HG02623 (cell line): ENCODE measurements around the gene ACVR1B.

Experiments used
- ATAC-seq: cut with Tn5 transposase; IDR thresholded peaks from one replicate; pipeline ENCODE4 v1.9.1; 2021; ENCODE audit warnings: moderate library complexity; ENCODE audit not compliant: unreplicated experiment

ACVR1B gene

GRCh38 chr12:51917041-51917590 is 34.4 kb upstream of the ACVR1B start:
- ATAC-seq: no peak

GRCh38 chr12:51917746-51918453 is 33.6 kb upstream of the ACVR1B start:
- no peak for ATAC-seq

- ATAC-seq: no peak
Measured at GRCh38 chr12:51920046-51920445, 31.5 kb upstream of the ACVR1B start.

DNA sequence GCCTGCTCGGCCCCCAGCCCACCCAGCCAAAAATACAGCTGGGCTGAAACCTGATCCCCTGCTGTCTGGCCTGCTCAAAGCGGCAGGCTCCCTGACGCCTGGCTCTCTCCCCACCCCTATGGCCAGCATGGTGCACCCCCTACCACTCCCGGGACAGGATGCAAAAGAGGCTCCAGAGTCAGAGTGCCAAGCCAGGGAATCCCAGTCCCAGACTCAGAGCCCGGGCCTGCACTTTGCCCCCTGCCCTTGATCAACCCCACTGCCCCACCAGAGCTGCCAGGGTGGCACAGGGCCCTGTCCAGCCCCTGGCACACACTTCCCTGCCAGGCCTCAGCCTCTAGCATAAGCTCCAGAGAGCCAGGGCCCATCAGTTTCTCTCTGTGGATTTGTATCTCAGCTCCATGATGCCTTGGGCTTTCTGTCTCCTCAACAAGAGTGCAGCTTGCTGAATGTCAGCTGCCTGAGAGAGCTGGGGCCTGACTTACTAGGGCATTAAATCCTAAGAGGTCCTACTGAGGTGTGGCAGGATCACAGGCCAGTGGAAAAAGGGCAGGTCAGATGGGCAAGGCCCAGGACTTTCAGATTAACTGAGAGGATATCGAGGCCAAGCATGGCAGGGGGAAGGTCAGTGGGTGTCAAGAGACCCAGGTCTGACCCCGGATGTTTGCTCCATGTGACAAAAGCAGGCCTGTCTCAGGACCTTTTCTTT is 30.3 kb upstream of the ACVR1B start:
- no peak for ATAC-seq

DNA sequence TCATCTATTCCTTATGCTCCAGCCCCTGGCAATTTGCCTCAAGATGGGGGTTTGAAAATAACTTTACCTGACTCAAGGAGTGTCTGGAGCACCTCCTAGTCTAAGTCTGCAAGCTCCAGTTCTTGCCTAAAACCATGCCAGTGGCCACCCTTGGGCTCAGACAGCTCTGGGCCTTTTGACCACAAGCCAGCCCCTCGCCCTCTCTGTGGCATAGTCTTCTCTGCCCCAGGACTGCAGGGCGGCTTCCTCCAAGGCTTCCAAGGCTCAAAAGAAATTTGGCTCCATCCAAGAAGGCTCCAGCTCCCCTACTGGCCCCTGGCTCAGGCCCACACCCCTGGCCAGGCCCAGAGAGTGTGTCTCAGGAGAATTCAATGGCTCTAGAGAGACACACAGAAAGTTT is 29.4 kb upstream of the ACVR1B start:
- no peak for ATAC-seq

- no peak for ATAC-seq
Measured at GRCh38 chr12:51922762-51923505, 28.6 kb upstream of the ACVR1B start.

DNA sequence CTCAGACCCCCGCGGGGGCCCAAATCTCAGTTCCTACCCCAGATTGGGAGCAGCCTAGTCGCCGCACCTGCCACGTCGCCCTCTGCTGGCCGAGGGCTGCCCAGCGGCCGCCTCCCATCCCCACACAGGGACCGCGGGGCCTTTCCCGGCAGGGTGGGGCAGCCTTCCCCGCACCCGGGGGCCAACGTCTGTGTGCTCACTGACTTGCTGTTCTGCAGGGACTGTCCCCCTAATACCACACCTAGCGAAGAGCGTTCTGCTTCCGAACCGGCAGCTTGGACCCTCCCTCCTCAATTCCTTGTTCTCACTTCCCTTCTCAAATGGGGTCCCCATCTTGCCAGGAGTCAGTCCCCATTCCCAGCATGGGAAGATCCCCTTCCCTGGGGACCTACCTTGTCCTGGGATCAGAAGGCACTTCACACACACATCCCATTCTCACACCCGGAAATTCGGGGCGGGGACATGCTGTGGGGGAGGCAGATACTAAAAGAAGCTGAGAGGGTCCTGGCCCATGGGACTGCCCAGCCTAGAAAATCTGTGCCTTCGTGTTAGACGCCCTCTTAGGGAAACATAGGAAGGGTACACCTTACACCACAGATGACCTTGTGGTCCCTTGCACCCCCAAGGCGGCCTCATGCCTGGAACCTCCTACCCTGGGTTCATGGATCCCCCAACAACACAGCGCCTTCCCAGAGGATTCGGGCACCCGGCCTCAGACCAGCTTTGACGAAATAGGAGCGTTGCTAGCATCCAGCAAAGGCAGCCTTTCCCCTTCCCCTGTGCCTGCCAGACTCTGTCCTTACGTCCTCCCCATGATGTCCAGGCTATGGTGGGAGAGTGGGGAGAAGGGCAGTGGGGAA is 27.8 kb upstream of the ACVR1B start:
- ATAC-seq: no peak

GRCh38 chr12:51924551-51925319 is 26.8 kb upstream of the ACVR1B start:
- ATAC-seq: peak; percentile 42

- ATAC-seq: no peak
Measured at GRCh38 chr12:51925346-51926063, 26.0 kb upstream of the ACVR1B start.

- no peak for ATAC-seq
Measured at GRCh38 chr12:51926064-51926632, 25.4 kb upstream of the ACVR1B start.

DNA sequence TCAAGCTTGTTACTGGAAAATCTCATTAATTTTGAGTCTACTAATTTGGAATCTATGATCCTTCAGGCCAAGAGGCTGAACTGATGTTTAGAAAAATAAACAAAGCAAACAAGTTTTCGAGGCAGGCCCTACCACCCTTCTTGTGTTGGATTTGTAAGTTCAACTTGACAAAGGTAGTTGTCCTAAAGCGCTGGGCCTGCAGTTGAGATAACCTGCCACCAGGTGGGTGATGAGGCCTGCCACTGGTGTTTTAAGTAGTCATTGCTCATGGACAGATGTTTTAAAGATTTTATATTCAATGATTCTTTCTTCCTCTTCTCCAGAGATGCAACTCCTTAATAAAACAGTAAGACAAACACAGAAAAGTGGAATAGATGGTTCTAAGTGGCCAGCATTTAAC is 24.8 kb upstream of the ACVR1B start:
- no peak for ATAC-seq

- ATAC-seq: no peak
Measured at GRCh38 chr12:51932218-51933076, 19.1 kb upstream of the ACVR1B start.

DNA sequence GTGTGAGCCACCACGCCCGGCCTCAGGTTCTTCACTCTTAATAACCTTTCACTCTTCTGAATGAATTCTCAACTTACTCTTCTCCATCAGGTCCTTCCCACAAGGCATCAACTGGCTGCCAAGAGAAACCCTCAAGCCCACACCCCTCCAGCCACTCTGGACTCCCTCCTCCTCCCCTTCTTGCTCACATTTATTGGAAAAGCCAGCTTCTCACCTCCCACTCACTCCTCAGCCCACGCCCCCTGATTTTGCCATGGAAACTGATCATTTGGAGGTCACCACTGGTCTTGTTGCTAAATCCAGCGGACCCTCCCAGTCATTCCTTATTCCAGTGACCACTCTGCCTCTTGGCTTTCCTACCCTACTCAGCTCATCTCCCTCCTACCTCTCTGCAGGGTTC is 17.4 kb upstream of the ACVR1B start:
- ATAC-seq: no peak

DNA sequence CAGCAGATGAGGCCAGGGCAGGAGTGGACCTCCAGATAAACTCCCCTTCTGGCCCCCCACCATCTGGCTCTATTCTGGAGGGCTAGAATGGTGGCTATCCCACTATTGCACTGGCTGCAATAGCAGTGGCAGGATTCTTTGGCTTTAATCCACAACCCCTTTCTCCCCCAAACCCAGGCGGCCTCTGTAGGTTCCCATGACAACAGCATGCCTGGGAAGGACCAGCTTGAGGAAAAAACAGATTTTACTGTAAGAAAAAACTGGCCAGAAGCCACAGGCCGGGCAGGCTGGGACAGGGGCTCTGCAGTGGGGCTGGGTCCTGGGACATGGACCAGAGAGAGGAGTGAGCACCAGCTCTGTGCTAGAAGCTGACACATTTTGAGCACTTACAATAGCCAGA is 13.6 kb upstream of the ACVR1B start:
- ATAC-seq: no peak

DNA sequence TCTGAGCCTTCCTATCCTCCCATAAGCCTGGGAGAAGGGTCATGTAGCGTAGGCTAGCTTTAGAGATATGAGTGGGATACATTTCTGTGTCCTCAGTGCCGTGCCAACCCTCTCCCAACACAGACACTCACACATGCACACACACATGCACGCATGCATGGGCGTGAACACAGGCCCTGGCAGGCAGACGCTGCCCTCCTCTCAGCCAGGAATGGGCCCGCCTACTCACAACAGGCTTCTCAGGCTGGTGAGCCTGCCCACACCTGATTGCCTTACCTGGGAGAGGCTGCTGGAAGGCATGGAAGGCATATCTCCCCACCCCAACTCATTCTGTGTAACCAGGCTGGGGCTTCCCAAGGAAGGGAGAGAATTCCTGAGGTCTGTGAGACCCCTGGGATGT is 12.8 kb upstream of the ACVR1B start:
- no peak for ATAC-seq

GRCh38 chr12:51941011-51941581 is 10.4 kb upstream of the ACVR1B start:
- ATAC-seq: no peak

GRCh38 chr12:51941604-51942003 is 9.9 kb upstream of the ACVR1B start:
- ATAC-seq: no peak

DNA sequence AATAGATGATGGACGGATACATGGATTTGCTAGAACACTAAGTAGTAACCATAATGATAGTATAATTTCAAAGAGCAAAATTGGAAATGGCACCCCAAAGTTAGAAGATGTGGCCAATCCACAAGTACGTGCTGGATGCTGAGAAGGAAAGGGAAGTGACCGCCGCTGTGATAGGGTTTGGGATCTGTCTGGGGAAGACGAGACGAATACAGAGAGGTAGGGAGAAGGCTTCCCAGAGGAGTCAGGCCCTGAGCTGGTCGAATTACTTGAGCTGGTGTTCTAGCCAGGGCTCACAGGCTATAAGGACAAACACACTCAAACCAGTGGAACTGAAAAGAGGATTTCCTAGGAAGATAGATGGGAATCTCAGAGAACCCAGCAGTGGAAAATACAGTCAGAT is 9.4 kb upstream of the ACVR1B start:
- no peak for ATAC-seq
